Psoas muscle (tissue), 8 donors: ENCODE measurements around the gene RHBDF2. TPM values are rescaled to one million over a fixed set of nuclear protein-coding genes. Genes with fewer than 3 reads are reported as not detected.

Experiments
- ATAC-seq, 4 donors: fragments of 200-7000 bp; cut with Tn5 transposase; one replicate each; pipeline ENCODE4 v1.9.1; 2020; ENCODE audit warnings: moderate library complexity in 3 of 4, mild to moderate bottlenecking in 2 of 4
- DNase-seq, 2 donors: peaks; one replicate each; pipeline ENCODE4 v3.0.0-alpha.2; 2020
- H3K27ac ChIP-seq: fragments of 200-600 bp; one replicate; pipeline ENCODE4 v1.8.0; 2022
- H3K27me3 ChIP-seq, 3 donors: fragments of 200-600 bp in 1 of 3; one replicate each; pipeline versions ENCODE4 v1.6.1 to v1.8.0; 2013 to 2022; ENCODE audit warnings: low read length in 2 of 3, mild to moderate bottlenecking in 2 of 3, moderate library complexity in 1 of 3; ENCODE audit not compliant: insufficient read depth in 3 of 3
- H3K36me3 ChIP-seq, 2 donors: fragments of 200-600 bp in 1 of 2; one replicate each; pipeline versions ENCODE4 v1.6.1 to v1.8.0; 2013 to 2022; ENCODE audit warnings: low read depth in 1 of 2, mild to moderate bottlenecking in 1 of 2, moderate library complexity in 1 of 2; ENCODE audit not compliant: insufficient read depth in 1 of 2
- H3K4me1 ChIP-seq: fragments of 200-600 bp; one replicate; pipeline ENCODE4 v1.8.0; 2022
- H3K4me3 ChIP-seq: fragments of 200-600 bp; one replicate; pipeline ENCODE4 v1.8.0; 2022; ENCODE audit warnings: mild to moderate bottlenecking
- H3K9me3 ChIP-seq: fragments of 200-600 bp; one replicate; pipeline ENCODE4 v1.8.0; 2022
- WGBS, 3 donors: extraction: QIAGEN DNeasy Blood & Tissue Kit; methylation state at CpG; one replicate each; pipeline versions ENCODE4 v1.1.6 to v1.1.7; 2013; 5-methylcytosine and 5-hydroxymethylcytosine counted together
- intact Hi-C, 2 donors: fragments of 100-400 bp; cut with DNase I; formaldehyde crosslinking; loops; one replicate each; pipeline versions ENCODE4 v1.11.0 to v1.14.2; 2022
- polyA plus RNA-seq, 3 donors: library from polyadenylated mRNA; stranded (reverse); fragments of 200-250 nt; gene quantifications; one replicate each; pipeline ENCODE4 v1.2.3, GENCODE V29; 2013
- total RNA-seq, 4 donors: library from RNA; stranded (reverse); fragmentation: NEBNext Ultra II Directional in 2 of 4; extraction: Animal tissue kit (Norgen Biotek cat#: 25700) in 2 of 4; gene quantifications; one replicate each; pipeline versions ENCODE4 v1.2.1 to v1.2.4, GENCODE V29; 2021 to 2023
- TF ChIP-seq, protein P1 (sequence below): fragments of 200-600 bp; IDR thresholded peaks from one replicate; pipeline ENCODE4 v1.8.0; 2022; ENCODE audit warnings: antibody characterized with exemption
- donor health status: healthy with polysubstance abuse.
- donor health status: DM: no; HTN: no; CAD: no; lungs with moderate emphysema.
- donor health status: Bipolar disorder and iron deficiency.
- donor health status: healthy.
- donor health status: DM: yes; HTN: yes; CAD: no.
- donor health status: DM: no; HTN: no; CAD: no.
- donor health status: DM: no; HTN: no; CAD: no.
- donor health status: DM: yes; HTN: yes; CAD: no.

RHBDF2 gene
- total and polyA plus RNA-seq, 7 donors: 6.6 to 23.1 (median 13.3) TPM

DNA sequence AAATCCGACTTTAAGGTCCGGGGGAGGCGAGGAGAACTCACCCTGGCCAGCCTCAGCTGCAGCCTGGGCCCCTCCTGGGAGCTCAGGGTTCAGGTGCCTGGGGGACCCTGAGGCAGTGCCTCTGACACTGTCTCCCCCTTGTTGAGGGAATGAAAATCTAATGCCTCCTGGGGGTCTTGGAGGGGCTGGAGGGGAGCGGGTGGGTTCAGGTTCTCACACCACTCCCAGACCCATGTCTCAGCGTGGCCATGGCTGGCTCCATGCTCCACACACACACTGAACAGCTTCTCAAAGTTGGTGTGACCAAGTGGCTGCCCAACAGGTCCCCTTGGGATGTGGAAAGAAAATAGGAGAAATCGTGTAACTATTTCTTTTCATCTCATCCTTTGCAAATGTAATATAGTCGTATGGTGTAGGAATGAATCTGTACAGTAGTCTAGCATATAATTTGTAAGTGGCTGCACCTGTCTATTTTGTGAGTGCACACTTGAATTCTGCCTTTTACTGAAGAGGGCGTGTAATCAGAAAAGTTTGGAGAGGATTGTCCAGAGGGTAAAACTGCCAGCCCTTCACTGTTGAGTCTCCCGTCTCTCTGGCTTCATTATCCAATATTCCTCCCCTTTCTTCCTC is 37.8 kb upstream of the RHBDF2 start:
- no peak for DNase-seq
- Histone ChIP-seq H3K4me1 (peaks cover 31% of the 10 kb centered on the region), H3K36me3 (no peaks in the 10 kb centered on the region), H3K9me3 (no peaks in the 10 kb centered on the region), H3K27me3 (peaks cover 0 to 19% (median 9%) of the 10 kb centered on the region in 3 donors), H3K4me3 (peak overlapping the region; percentile 65), H3K27ac (peak overlapping the region; percentile 50)
- no peak for ATAC-seq
- 70 to 80% (median 80%) methylated on average over 9 of the region's 9 CpGs for WGBS, 3 donors
- intact Hi-C loops: no loop called here
- TF ChIP-seq, protein P1, sequence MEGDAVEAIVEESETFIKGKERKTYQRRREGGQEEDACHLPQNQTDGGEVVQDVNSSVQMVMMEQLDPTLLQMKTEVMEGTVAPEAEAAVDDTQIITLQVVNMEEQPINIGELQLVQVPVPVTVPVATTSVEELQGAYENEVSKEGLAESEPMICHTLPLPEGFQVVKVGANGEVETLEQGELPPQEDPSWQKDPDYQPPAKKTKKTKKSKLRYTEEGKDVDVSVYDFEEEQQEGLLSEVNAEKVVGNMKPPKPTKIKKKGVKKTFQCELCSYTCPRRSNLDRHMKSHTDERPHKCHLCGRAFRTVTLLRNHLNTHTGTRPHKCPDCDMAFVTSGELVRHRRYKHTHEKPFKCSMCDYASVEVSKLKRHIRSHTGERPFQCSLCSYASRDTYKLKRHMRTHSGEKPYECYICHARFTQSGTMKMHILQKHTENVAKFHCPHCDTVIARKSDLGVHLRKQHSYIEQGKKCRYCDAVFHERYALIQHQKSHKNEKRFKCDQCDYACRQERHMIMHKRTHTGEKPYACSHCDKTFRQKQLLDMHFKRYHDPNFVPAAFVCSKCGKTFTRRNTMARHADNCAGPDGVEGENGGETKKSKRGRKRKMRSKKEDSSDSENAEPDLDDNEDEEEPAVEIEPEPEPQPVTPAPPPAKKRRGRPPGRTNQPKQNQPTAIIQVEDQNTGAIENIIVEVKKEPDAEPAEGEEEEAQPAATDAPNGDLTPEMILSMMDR: no peak

DNA sequence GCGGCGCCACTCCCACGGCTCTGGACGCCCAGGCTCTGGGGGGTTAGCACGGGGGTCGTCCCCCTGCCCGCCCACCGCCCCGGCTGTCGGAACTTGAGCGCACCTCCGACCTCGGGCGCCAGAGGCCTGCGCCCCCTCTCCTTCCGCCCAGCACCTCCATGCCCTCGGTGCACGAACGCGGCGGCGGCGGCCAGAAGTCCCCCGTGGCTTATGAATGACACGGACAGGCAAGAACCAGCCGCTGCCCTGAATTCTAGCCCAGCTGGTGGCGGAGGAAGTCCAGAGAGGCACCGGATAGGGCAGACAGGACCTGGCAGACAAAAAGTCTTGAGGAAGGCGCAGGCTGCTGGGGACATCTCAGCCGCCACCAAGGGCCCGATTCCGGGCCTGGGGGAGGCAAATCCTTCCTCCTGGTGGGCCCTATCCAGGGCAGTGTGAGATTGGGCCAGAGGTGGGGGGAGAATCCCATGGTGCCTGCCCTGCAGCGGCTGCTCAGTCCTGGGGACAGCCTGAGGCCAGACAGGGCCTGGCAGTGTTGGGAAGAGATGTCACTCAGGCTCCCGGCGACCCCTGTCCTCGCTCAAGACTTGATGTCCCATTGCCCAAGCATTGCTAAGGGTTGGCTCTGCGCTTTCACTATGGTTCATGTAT is 37.2 kb upstream of the RHBDF2 start:
- Histone ChIP-seq H3K4me1 (peaks cover 24% of the 10 kb centered on the region), H3K27ac (peak overlapping the region; percentile 50), H3K9me3 (no peaks in the 10 kb centered on the region), H3K4me3 (peak overlapping the region; percentile 65), H3K27me3 (peaks cover 0 to 19% (median 9%) of the 10 kb centered on the region in 3 donors), H3K36me3 (no peaks in the 10 kb centered on the region)
- DNase-seq (peak in 1 of 2 donors; percentile 37), ATAC-seq (no peak)
- intact Hi-C loops: no loop called here
- 19 to 30% (median 20%) methylated on average over 27 to 37 of the region's 37 CpGs for WGBS, 3 donors
- TF ChIP-seq, protein P1: no peak

DNA sequence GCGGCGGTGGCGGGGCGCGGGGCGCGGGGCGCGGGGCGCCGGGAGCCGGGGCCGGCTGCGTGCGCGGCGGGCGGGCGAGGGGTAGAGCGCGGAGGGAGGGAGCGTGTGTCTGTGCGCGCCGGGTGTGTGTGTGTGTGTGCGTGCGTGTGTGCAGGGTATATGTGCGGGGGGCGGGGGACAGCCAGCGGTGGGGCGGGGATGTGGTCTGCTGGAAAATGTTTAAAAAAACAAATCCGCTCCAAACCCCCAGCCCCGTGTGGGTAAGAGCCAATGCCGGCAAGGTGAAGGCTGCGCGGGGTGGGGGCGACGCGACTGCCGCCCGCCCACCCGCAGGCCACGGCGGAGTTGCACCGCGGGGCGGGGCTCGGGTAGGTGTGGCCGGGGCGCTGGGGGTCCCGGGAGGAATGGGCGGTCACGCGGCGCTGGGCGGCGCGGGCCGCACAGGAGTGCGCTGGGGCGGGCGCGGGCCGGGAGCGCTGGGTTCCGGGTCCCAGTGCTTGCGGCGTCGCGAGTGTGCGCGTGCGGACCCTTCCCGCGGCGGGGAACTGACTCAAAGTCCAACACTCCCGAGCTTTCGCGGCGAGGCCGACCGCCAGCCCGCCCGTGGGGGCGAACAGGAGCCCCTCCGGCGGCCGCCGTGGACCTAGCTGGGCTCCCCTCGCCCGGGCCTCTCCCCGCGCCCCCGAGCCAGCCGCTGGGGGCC is 36.5 kb upstream of the RHBDF2 start, which contains the start of gene CYGB:
Gene CYGB (minus strand): TSS at position 132 of the 703 bp plus-strand sequence. CDS start 167 bp downstream, outside the sequence.
- Histone ChIP-seq H3K27me3 (peaks cover 0 to 19% (median 9%) of the 10 kb centered on the region in 3 donors), H3K4me1 (peaks cover 24% of the 10 kb centered on the region), H3K36me3 (no peaks in the 10 kb centered on the region), H3K4me3 (peak within 1 kb of the TSS; percentile 65), H3K27ac (peak within 1 kb of the TSS; percentile 63), H3K9me3 (no peaks in the 10 kb centered on the region)
- ATAC-seq: no peak
- TF ChIP-seq, protein P1: no peak
- DNase-seq: peak; percentile 61 to 74
- intact Hi-C loops: no loop called here
- WGBS, 3 donors: 1% methylated on average over 35 to 95 of the region's 95 CpGs

DNA sequence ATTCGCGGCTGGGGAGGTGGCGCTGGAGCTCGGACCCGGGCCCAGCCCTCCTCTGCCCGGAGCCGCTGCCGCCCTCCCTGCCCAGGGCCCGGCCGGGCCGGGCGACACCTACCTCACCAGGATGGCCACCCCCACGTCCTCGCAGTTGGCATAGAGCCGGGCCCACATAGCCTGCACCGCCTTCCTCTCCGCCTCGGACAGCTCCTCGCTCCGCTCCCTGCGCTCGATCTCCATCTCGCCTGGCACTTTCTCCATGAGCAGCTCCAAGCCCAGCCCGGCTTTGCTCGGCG is 36.0 kb upstream of the RHBDF2 start:
- peaks cover 0 to 19% (median 9%) of the 10 kb centered on the region in 3 donors for H3K27me3 ChIP-seq
- DNase-seq (peak; percentile 59 to 79), ATAC-seq (no peak)
- intact Hi-C loops: no loop called here
- WGBS, 3 donors: 5 to 11% (median 7%) methylated on average over 22 to 26 of the region's 26 CpGs
- peak overlapping the region; percentile 65 for H3K4me3 ChIP-seq
- no peaks in the 10 kb centered on the region for H3K36me3 ChIP-seq
- peak overlapping the region; percentile 63 for H3K27ac ChIP-seq
- TF ChIP-seq, protein P1: no peak
- H3K9me3 ChIP-seq: no peaks in the 10 kb centered on the region
- peaks cover 24% of the 10 kb centered on the region for H3K4me1 ChIP-seq
